Large intestine (tissue), 3 donors: ENCODE data around the gene RRP9. TPM values are rescaled to one million over a fixed set of nuclear protein-coding genes. Genes with fewer than 3 reads are reported as not detected.
"Not testable (repeated sequence)": the region's sequence is repeated elsewhere in the genome, so short reads cannot be mapped to it uniquely, and the experiment has no call there.

Experiments
- DNase-seq, 2 donors: peaks; one replicate each; pipeline versions ENCODE4 v3.0.0 to v3.0.0-alpha.2; 2013
- H3K27ac ChIP-seq: one replicate; pipeline ENCODE4 v1.5.1; 2013; ENCODE audit warnings: low read length
- H3K27me3 ChIP-seq: 2 replicates; pipeline ENCODE4 v1.6.1; 2013; ENCODE audit warnings: low read length; ENCODE audit not compliant: control insufficient read depth, insufficient read depth
- H3K36me3 ChIP-seq: 2 replicates; pipeline ENCODE4 v1.6.1; 2013; ENCODE audit warnings: low read length; ENCODE audit not compliant: control insufficient read depth, insufficient read depth
- H3K4me1 ChIP-seq: one replicate; pipeline ENCODE4 v1.6.1; 2013; ENCODE audit warnings: low read length; ENCODE audit not compliant: control insufficient read depth, insufficient read depth
- H3K4me3 ChIP-seq: one replicate; pipeline ENCODE4 v1.5.1; 2013; ENCODE audit warnings: low read length
- H3K9me3 ChIP-seq: one replicate; pipeline ENCODE4 v1.6.1; 2013; ENCODE audit warnings: mild to moderate bottlenecking, low read depth, low read length, moderate library complexity; ENCODE audit not compliant: control insufficient read depth
- WGBS: methylation state at CpG from one replicate; pipeline ENCODE4 v1.1.5; 2013; ENCODE audit warnings: low lambda C conversion rate; ENCODE audit not compliant: insufficient coverage; 5-methylcytosine and 5-hydroxymethylcytosine counted together
- polyA plus RNA-seq: library from polyadenylated mRNA; unstranded; fragments of 120-200 nt; gene quantifications from one replicate; pipeline ENCODE4 v1.2.1, GENCODE V29; 2013

Gene RRP9
- polyA plus RNA-seq, 1 donor = 17.8 TPM

- H3K27me3 ChIP-seq, H3K9me3 ChIP-seq, H3K27ac ChIP-seq, H3K4me3 ChIP-seq, H3K4me1 ChIP-seq, DNase-seq: not testable (repeated sequence)
- WGBS = no CpG with 5 or more reads among the region's 3 CpGs
- H3K36me3 ChIP-seq = peaks cover 13% of the 10 kb centered on the region
Measured at GRCh38 chr3:51928981-51929380, 12.7 kb downstream of the RRP9 start.

- peaks cover 7% of the 10 kb centered on the region for H3K36me3 ChIP-seq
- WGBS = no CpG with 5 or more reads among the region's 7 CpGs
- H3K27me3 ChIP-seq = no peaks in the 10 kb centered on the region
- H3K27ac ChIP-seq = no peak overlapping the region
- no peaks in the 10 kb centered on the region for H3K4me1 ChIP-seq
- DNase-seq = no peak
- H3K4me3 ChIP-seq = no peak overlapping the region
- no peaks in the 10 kb centered on the region for H3K9me3 ChIP-seq
Measured at GRCh38 chr3:51928438-51928837, 13.3 kb downstream of the RRP9 start.

DNA sequence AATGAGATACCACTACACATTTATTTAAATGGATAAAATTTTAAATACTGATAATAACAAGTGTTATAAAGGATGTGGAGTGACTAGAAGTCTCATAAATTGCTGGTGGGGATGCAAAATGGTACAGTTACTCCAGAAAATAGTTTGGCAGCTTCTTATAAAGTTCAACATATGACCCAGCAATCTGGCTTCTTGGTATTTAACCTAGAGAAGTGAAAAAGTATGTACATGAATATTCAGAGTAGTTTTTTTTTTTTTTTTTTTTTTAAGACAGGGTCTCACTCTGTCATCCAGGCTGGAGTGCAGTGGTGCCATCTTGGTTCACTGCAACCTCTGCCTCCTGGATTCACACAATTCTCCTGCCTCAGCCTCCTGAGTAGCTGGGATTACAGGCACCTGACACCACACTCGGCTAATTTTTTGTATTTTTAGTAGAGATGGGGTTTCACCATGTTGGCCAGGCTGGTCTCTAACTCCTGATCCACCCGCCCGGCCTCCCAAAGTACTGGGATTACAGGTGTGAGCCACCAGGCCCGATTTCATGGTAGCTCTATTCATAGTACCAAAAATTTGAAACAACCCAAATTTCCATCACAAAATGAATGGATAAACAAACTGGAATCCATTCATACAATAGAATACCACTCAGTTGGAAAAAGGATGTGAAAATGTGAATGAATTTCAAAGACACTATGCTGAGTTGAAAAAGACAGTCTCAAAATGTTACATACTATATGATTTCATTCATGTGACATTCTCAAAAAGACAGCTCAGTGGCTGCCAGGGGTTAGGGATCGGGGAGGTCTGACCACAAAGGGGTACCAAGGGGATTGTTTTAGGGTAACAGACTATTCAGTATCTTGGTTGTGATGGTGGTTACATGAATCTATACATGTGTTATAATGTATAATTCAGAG, 14.4 kb downstream of the RRP9 start:
- no peak for DNase-seq

GRCh38 chr3:51921081-51921578, 20.6 kb downstream of the RRP9 start:
- WGBS = 100% methylated on average over 1 of the region's 11 CpGs
- H3K36me3 ChIP-seq = no peaks in the 10 kb centered on the region
- no peaks in the 10 kb centered on the region for H3K9me3 ChIP-seq
- DNase-seq = no peak
- H3K4me1 ChIP-seq = no peaks in the 10 kb centered on the region
- no peak overlapping the region for H3K4me3 ChIP-seq
- no peaks in the 10 kb centered on the region for H3K27me3 ChIP-seq
- no peak overlapping the region for H3K27ac ChIP-seq

More for the DNA sequence above, 14.4 kb downstream of the RRP9 start:
- Histone ChIP-seq H3K9me3 (no peaks in the 10 kb centered on the region), H3K4me1 (no peaks in the 10 kb centered on the region), H3K4me3 (no peak overlapping the region), H3K27ac (no peak overlapping the region), H3K36me3 (no peaks in the 10 kb centered on the region), H3K27me3 (no peaks in the 10 kb centered on the region)
- no CpG with 5 or more reads among the region's 5 CpGs for WGBS

DNA sequence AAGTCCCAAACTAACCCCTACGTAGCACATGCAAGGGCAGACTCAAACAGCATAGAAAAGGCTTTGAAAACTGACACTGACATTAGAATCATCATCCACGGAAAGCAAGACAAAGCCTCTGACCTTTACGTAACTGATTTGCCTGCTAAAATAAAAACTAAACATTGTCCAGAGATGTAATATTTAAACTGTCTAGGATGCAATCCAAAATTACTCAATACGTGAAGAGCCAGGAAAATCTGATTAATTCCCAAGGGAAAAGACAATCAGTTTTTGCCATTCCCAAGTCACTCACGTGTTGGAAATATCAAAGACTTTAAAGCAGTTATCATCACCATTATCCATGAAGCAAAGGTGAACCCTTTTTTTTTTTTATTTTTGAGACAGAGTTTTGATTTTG, 25.3 kb downstream of the RRP9 start:
- Histone ChIP-seq H3K27me3 (no peaks in the 10 kb centered on the region), H3K36me3 (no peaks in the 10 kb centered on the region), H3K27ac (no peak overlapping the region), H3K4me3 (no peak overlapping the region), H3K9me3 (no peaks in the 10 kb centered on the region), H3K4me1 (no peaks in the 10 kb centered on the region)
- DNase-seq = no peak
- WGBS = no CpG with 5 or more reads among the region's 5 CpGs

DNA sequence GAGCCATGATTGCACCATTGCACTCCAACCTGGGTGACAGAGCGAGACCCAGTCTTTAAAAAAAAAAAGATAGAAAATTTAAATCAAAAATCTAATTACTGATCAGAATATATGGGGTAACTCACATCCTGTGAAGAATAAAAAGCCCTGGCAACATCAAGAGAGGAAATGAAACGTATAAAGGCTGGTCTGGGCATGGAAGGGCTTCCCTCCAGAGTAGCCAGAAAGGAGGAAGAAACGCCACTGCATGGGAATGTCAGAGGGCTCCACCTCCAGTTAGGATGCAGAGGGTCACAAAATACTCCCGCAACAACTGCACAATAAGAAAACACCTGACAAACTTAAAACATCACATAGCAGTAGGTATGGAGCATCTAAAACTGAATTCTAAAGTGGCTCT, 33.7 kb downstream of the RRP9 start:
- H3K4me3 ChIP-seq = no peak overlapping the region
- no peaks in the 10 kb centered on the region for H3K27me3 ChIP-seq
- no peaks in the 10 kb centered on the region for H3K36me3 ChIP-seq
- no peak overlapping the region for H3K27ac ChIP-seq
- WGBS = 100% methylated on average over 1 of the region's 4 CpGs
- DNase-seq = no peak
- H3K4me1 ChIP-seq = no peaks in the 10 kb centered on the region
- H3K9me3 ChIP-seq = peaks cover 9% of the 10 kb centered on the region

- no peak for DNase-seq
- Histone ChIP-seq H3K4me3 (no peak overlapping the region), H3K9me3 (peaks cover 5% of the 10 kb centered on the region), H3K36me3 (no peaks in the 10 kb centered on the region), H3K27me3 (peaks cover 4% of the 10 kb centered on the region), H3K27ac (no peak overlapping the region), H3K4me1 (no peaks in the 10 kb centered on the region)
- WGBS = no CpG with 5 or more reads among the region's 2 CpGs
Measured at GRCh38 chr3:51904034-51904823, 37.5 kb downstream of the RRP9 start.

DNA sequence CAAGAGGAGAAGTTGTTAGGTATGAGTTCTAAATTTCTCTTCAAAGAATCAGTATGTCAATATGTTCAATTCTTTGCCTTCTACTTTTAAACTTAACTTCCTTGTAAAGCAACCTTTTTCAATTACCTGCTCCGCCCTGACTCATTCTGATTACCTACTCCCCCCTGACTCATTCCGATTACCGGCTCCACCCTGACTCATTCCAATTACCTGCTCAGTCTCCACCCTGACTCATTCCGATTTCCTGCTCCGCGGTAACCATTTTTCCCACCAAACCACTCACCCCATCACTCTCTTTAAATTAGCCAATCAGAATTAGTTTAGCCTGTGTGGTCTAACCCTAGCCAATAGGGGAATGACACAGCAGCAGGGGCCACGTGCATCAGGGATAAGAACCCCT, 39.3 kb downstream of the RRP9 start:
- H3K27me3 ChIP-seq, H3K4me3 ChIP-seq, H3K36me3 ChIP-seq, H3K27ac ChIP-seq, DNase-seq, H3K9me3 ChIP-seq, H3K4me1 ChIP-seq: not testable (repeated sequence)
- 100% methylated on average over 1 of the region's 7 CpGs for WGBS

GRCh38 chr3:51900043-51900442, 41.7 kb downstream of the RRP9 start:
- DNase-seq, H3K36me3 ChIP-seq, H3K9me3 ChIP-seq, H3K4me3 ChIP-seq, H3K27me3 ChIP-seq, H3K27ac ChIP-seq, H3K4me1 ChIP-seq: not testable (repeated sequence)
- no CpG with 5 or more reads among the region's 7 CpGs for WGBS

DNA sequence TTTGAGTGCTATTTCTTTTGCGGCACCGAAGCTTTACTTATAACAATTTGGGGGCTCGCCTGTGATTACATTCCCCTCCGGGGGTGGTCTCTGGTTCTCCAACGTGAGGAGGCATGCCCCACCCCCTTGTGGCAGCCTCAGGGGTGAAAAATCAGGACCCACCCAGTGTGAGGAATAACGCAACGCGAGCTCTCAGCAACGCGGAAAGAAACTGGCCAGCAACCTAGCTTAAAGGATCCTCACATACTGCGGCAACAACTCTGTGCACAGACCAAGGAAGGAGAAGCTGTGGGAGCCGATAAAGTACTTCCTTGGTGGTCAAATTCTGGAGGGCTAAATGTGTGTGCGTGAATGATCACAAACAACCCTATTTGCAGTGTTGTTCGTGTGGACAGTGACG, 44.3 kb downstream of the RRP9 start:
- H3K36me3 ChIP-seq = no peaks in the 10 kb centered on the region
- no peak for DNase-seq
- no peaks in the 10 kb centered on the region for H3K9me3 ChIP-seq
- no peaks in the 10 kb centered on the region for H3K4me1 ChIP-seq
- peaks cover 10% of the 10 kb centered on the region for H3K27me3 ChIP-seq
- H3K27ac ChIP-seq = no peak overlapping the region
- WGBS = no CpG with 5 or more reads among the region's 15 CpGs
- H3K4me3 ChIP-seq = no peak overlapping the region
